Measurements from ENCODE around the gene PTPRM. TPM values are rescaled to one million over a fixed set of nuclear protein-coding genes. Genes with fewer than 3 reads are reported as not detected.

Gene PTPRM
- total RNA-seq, 1 experiment from 2014 or later: 1.6 TPM

DNA sequence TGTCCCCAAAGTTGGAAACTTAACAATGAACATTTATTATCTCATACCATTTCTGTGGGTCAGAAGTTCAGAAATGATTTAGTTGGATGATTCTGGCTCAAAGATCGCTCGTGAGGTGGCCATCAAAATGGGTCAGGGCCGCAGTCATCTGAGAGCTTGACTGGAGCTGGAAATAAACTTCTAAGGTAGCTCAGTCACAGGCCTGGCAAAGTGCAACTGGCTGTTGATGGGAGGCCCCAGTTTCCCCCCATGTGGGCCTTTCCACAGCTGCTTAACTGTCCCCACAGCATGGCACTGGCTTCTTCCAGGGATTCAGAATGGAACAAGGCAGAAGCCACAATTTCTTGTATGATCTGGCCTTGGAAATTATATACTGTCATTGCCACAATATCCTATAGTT, 842.0 kb downstream of the PTPRM start:
- POLR2A ChIA-PET: no interaction called here
- Histone ChIP-seq H3K4me3 (ENCODE audit: low read depth in 2 of 2, low read length in 2 of 2) (no peak overlapping the region), H3K27ac (ENCODE audit: low read length) (no peak overlapping the region), H3K27me3 (ENCODE audit: control insufficient read depth, insufficient read depth, low read length) (no peaks in the 10 kb centered on the region; the same call in 1 of the 2 replicates), H3K4me1 (ENCODE audit: control insufficient read depth, insufficient read depth, low read length) (no peaks in the 10 kb centered on the region), H3K9me3 (ENCODE audit: control insufficient read depth, insufficient read depth, low read depth, low read length) (peaks cover 4% of the 10 kb centered on the region; the same call in 1 of the 2 replicates), H3K36me3 (ENCODE audit: control insufficient read depth, insufficient read depth, low read length) (no peaks in the 10 kb centered on the region)
- BruUV-seq (replicated peaks): no TSS peak
- TF ChIP-seq POLR2AphosphoS5 (IDR thresholded peaks at IDR 0.05; ENCODE audit: low read depth, low read length): no peak
- TF ChIP-seq, protein P1, sequence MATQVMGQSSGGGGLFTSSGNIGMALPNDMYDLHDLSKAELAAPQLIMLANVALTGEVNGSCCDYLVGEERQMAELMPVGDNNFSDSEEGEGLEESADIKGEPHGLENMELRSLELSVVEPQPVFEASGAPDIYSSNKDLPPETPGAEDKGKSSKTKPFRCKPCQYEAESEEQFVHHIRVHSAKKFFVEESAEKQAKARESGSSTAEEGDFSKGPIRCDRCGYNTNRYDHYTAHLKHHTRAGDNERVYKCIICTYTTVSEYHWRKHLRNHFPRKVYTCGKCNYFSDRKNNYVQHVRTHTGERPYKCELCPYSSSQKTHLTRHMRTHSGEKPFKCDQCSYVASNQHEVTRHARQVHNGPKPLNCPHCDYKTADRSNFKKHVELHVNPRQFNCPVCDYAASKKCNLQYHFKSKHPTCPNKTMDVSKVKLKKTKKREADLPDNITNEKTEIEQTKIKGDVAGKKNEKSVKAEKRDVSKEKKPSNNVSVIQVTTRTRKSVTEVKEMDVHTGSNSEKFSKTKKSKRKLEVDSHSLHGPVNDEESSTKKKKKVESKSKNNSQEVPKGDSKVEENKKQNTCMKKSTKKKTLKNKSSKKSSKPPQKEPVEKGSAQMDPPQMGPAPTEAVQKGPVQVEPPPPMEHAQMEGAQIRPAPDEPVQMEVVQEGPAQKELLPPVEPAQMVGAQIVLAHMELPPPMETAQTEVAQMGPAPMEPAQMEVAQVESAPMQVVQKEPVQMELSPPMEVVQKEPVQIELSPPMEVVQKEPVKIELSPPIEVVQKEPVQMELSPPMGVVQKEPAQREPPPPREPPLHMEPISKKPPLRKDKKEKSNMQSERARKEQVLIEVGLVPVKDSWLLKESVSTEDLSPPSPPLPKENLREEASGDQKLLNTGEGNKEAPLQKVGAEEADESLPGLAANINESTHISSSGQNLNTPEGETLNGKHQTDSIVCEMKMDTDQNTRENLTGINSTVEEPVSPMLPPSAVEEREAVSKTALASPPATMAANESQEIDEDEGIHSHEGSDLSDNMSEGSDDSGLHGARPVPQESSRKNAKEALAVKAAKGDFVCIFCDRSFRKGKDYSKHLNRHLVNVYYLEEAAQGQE (IDR thresholded peaks at IDR 0.05; ENCODE audit: insufficient read depth in 1 of 2, low read depth in 2 of 2, low read length in 1 of 2): no peak
- no peak for TF ChIP-seq TCF7L2 (IDR thresholded peaks at IDR 0.05; ENCODE audit: low read depth, low read length)
- no peak for TF ChIP-seq SIN3A (IDR thresholded peaks at IDR 0.05; ENCODE audit: borderline replicate concordance, insufficient read depth, low read depth, low read length)
- TF ChIP-seq, protein P2, sequence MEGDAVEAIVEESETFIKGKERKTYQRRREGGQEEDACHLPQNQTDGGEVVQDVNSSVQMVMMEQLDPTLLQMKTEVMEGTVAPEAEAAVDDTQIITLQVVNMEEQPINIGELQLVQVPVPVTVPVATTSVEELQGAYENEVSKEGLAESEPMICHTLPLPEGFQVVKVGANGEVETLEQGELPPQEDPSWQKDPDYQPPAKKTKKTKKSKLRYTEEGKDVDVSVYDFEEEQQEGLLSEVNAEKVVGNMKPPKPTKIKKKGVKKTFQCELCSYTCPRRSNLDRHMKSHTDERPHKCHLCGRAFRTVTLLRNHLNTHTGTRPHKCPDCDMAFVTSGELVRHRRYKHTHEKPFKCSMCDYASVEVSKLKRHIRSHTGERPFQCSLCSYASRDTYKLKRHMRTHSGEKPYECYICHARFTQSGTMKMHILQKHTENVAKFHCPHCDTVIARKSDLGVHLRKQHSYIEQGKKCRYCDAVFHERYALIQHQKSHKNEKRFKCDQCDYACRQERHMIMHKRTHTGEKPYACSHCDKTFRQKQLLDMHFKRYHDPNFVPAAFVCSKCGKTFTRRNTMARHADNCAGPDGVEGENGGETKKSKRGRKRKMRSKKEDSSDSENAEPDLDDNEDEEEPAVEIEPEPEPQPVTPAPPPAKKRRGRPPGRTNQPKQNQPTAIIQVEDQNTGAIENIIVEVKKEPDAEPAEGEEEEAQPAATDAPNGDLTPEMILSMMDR (IDR thresholded peaks at IDR 0.05): no peak
- CTCF ChIA-PET: no interaction called here
- in situ Hi-C loops (cut with HindIII; ENCODE audit: low pct_unique_long_range_greater_than_20kb, low sequenced_read_pairs): no loop called here
- intact Hi-C loops (cut with micrococcal nuclease; ENCODE audit: unreplicated experiment): no loop called here
- DNase-seq (ENCODE audit: low read depth, low spot score): no peak
- ATAC-seq: no peak

DNA sequence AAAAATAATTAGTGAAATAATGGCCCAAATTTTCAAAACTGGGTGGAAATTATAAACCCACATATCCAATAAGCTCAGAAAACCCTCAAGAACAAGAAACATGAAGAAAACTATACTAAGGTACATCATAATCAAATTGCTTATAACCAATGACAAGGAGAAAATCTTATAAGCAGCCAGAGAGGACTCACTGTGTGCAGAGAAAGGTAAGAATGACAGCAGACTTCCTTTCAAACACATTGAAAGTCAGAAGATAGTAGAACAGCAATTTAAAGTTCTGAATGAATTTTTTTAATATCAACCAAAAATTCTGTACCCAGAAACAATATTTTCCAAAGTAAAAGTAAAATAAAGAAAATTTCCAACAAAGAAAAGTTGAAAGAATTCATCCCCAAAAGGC, 844.4 kb downstream of the PTPRM start:
- Histone ChIP-seq H3K9me3 (ENCODE audit: control insufficient read depth, insufficient read depth, low read depth, low read length) (peaks cover 4% of the 10 kb centered on the region; the same call in 1 of the 2 replicates), H3K4me1 (ENCODE audit: control insufficient read depth, insufficient read depth, low read length) (no peaks in the 10 kb centered on the region), H3K27ac (ENCODE audit: low read length) (no peak overlapping the region), H3K36me3 (ENCODE audit: control insufficient read depth, insufficient read depth, low read length) (no peaks in the 10 kb centered on the region), H3K27me3 (ENCODE audit: control insufficient read depth, insufficient read depth, low read length) (no peaks in the 10 kb centered on the region), H3K4me3 (ENCODE audit: low read depth in 2 of 2, low read length in 2 of 2) (no peak overlapping the region)
- no TSS peak for BruUV-seq (replicated peaks)
- ChIA-PET POLR2A (no interaction called here), CTCF (no interaction called here)
- TF ChIP-seq POLR2AphosphoS5 (IDR thresholded peaks at IDR 0.05; ENCODE audit: low read depth, low read length): no peak
- no peak for TF ChIP-seq SIN3A (IDR thresholded peaks at IDR 0.05; ENCODE audit: borderline replicate concordance, insufficient read depth, low read depth, low read length)
- no peak for TF ChIP-seq TCF7L2 (IDR thresholded peaks at IDR 0.05; ENCODE audit: low read depth, low read length)
- TF ChIP-seq, protein P1 (IDR thresholded peaks at IDR 0.05; ENCODE audit: insufficient read depth in 1 of 2, low read depth in 2 of 2, low read length in 1 of 2): no peak
- TF ChIP-seq, protein P2 (IDR thresholded peaks at IDR 0.05): no peak
- ATAC-seq (no peak), DNase-seq (ENCODE audit: low read depth, low spot score) (no peak)
- intact Hi-C loops (cut with micrococcal nuclease; ENCODE audit: unreplicated experiment) (no loop called here), in situ Hi-C loops (cut with HindIII; ENCODE audit: low pct_unique_long_range_greater_than_20kb, low sequenced_read_pairs) (no loop called here)

Measured in Panc1 (cell line).